PC-9 (cell line): Measurements from ENCODE around the gene ZNF609. TPM values are rescaled to one million over a fixed set of nuclear protein-coding genes. Genes with fewer than 3 reads are reported as not detected.

Source experiments
- BruUV-seq: library from RNA; stranded (reverse); fragments of 400-500 nt; replicated peaks from 2 replicates; lab custom pipeline; 2021; lab: Mats Ljungman, UMichigan
- CTCF ChIA-PET: fragments of 300-600 bp; sonication (Branson Sonifier 250); formaldehyde crosslinking; loops from one replicate; lab custom pipeline; 2022; ENCODE audit warnings: antibody characterized with exemption; lab: Charles Lee
- POLR2A ChIA-PET: fragments of 300-600 bp; sonication (Branson Sonifier 250); formaldehyde crosslinking; loops from one replicate; lab custom pipeline; 2022; ENCODE audit warnings: antibody characterized with exemption; ENCODE audit not compliant: unreplicated experiment; lab: Charles Lee
- DNase-seq, 2 experiments: peaks; one replicate each; pipeline versions ENCODE4 v3.0.0 to v3.0.0-alpha.2; 2015 to 2022; ENCODE audit warnings: mixed read lengths in 1 of 2
- H2AFZ ChIP-seq: fragments of 200-600 bp; sonication (generic); 2 replicates; pipeline ENCODE4 v1.8.1; 2017; ENCODE audit warnings: antibody characterized with exemption
- H3F3A ChIP-seq: fragments of 200-600 bp; sonication (generic); 2 replicates; pipeline ENCODE4 v1.8.1; 2017; ENCODE audit warnings: antibody characterized with exemption, mild to moderate bottlenecking, low read depth; ENCODE audit not compliant: insufficient read depth
- H3K27ac ChIP-seq: fragments of 200-600 bp; sonication (generic); 2 replicates; pipeline ENCODE4 v1.6.1; 2016; ENCODE audit warnings: mixed run types
- H3K27me3 ChIP-seq: fragments of 200-600 bp; sonication (generic); 2 replicates; pipeline ENCODE4 v1.6.1; 2016; ENCODE audit warnings: low read depth, mixed run types; ENCODE audit not compliant: insufficient read depth
- H3K36me3 ChIP-seq: fragments of 200-600 bp; sonication (generic); 2 replicates; pipeline ENCODE4 v1.6.1; 2016; ENCODE audit warnings: low read depth, mixed run types
- H3K4me1 ChIP-seq: fragments of 200-600 bp; sonication (generic); replicated peaks from 2 replicates; pipeline ENCODE4 v1.6.1; 2016; ENCODE audit warnings: mixed run types; ENCODE audit not compliant: insufficient read depth
- H3K4me2 ChIP-seq: fragments of 200-600 bp; sonication (generic); 2 replicates; pipeline ENCODE4 v1.6.1; 2017; ENCODE audit warnings: mixed run types
- H3K4me3 ChIP-seq: fragments of 200-600 bp; sonication (generic); 2 replicates; pipeline ENCODE4 v1.6.1; 2016; ENCODE audit warnings: mixed run types
- H3K79me2 ChIP-seq: fragments of 200-600 bp; sonication (generic); 2 replicates; pipeline ENCODE4 v1.6.1; 2017; ENCODE audit warnings: low read depth, mixed run types
- H3K9me2 ChIP-seq: fragments of 200-600 bp; sonication (generic); 2 replicates; pipeline ENCODE4 v1.8.1; 2017; ENCODE audit warnings: mild to moderate bottlenecking; ENCODE audit not compliant: insufficient read depth
- H3K9me3 ChIP-seq: fragments of 200-600 bp; sonication (generic); 2 replicates; pipeline ENCODE4 v1.8.1; 2016; ENCODE audit warnings: low read depth; ENCODE audit not compliant: insufficient read depth
- H4K20me1 ChIP-seq: fragments of 200-600 bp; sonication (generic); 2 replicates; pipeline ENCODE4 v1.8.1; 2017; ENCODE audit not compliant: insufficient read depth
- EZH2 ChIP-seq: fragments of 200-600 bp; sonication (generic); IDR thresholded peaks from 2 replicates; pipeline ENCODE4 v1.8.0; 2017; ENCODE audit warnings: antibody characterized with exemption, low read depth
- intact Hi-C: fragments of 100-400 bp; cut with micrococcal nuclease; formaldehyde crosslinking; loops from one replicate; pipeline ENCODE4 v1.10.0; 2022; ENCODE audit not compliant: unreplicated experiment
- total RNA-seq: library from RNA; stranded (reverse); gene quantifications from 2 replicates; pipeline ENCODE4 v1.2.3, GENCODE V29; 2021
- TF ChIP-seq, protein P1 (sequence below): fragments of 200-600 bp; sonication (generic); conservative IDR thresholded peaks from 2 replicates; pipeline ENCODE4 v1.6.1; 2017; ENCODE audit warnings: mixed run types, antibody characterized with exemption, mild to moderate bottlenecking, moderate library complexity

The ZNF609 gene
- total RNA-seq, 1 experiment from 2014 or later, result 38.6 TPM

DNA sequence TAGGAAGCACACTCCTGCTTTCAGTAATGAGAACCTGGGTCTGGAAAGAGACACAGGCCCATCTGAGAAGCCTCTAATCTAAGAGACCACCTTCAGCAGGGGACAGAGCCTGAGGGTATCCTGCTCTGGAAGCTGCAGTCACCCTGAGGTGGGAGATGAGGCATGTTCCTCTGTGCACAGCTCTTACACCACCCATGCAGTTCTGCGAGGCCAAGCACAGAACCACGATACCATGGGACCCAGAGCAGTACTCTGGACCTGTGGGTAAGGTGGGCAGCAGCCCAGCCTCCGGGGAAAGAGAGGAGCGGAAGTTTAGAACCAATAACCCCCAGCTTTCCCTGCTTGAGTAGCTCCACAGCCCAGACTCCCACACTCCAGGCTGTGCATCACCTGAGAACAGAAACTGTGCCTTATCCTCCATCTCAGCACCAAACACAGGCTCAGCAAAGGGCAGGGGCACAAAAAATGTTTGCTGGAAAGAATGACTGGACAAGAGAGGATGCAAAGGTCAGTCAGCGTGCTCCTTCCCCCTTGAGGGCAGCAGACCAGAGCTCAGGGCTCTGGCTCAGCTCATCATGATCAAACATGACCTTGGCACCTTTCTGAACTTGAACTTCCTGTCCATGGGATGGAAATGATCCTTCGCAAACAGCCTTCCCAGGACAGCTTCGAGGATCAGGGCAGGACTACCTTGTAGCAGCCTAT is 271.9 kb downstream of the ZNF609 start:
- Histone ChIP-seq H3K36me3 (no peaks in the 10 kb centered on the region), H3K27ac (no peak overlapping the region), H3K4me3 (no peak overlapping the region), H4K20me1 (no peaks in the 10 kb centered on the region), H3K9me2 (no peaks in the 10 kb centered on the region), H2AFZ (no peak overlapping the region), H3K27me3 (no peaks in the 10 kb centered on the region), H3K4me2 (no peak overlapping the region), H3K4me1 (no peaks in the 10 kb centered on the region), H3K79me2 (no peaks in the 10 kb centered on the region), H3F3A (no peaks in the 10 kb centered on the region), H3K9me3 (no peaks in the 10 kb centered on the region)
- intact Hi-C loops, result loop anchor here (5.0 kb wide), 2 partner anchors 370 to 655 kb away; no protein-coding TSS in a partner anchor
- ChIA-PET POLR2A (interaction anchor here (0.6 to 0.7 kb wide), 2 partner anchors 70 to 719 kb away, joined by 3 to 4 read pairs; no protein-coding TSS in a partner anchor), CTCF (interaction anchor here (0.5 to 1.4 kb wide), 3 partner anchors 53 to 569 kb away, joined by 3 to 5 read pairs (median 3); no protein-coding TSS in a partner anchor)
- no peak for TF ChIP-seq EZH2
- TF ChIP-seq, protein P1, sequence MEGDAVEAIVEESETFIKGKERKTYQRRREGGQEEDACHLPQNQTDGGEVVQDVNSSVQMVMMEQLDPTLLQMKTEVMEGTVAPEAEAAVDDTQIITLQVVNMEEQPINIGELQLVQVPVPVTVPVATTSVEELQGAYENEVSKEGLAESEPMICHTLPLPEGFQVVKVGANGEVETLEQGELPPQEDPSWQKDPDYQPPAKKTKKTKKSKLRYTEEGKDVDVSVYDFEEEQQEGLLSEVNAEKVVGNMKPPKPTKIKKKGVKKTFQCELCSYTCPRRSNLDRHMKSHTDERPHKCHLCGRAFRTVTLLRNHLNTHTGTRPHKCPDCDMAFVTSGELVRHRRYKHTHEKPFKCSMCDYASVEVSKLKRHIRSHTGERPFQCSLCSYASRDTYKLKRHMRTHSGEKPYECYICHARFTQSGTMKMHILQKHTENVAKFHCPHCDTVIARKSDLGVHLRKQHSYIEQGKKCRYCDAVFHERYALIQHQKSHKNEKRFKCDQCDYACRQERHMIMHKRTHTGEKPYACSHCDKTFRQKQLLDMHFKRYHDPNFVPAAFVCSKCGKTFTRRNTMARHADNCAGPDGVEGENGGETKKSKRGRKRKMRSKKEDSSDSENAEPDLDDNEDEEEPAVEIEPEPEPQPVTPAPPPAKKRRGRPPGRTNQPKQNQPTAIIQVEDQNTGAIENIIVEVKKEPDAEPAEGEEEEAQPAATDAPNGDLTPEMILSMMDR, result no peak
- no TSS peak for BruUV-seq
- no peak for DNase-seq

Other genes with a start within 250 kb of the ZNF609 start
- 16.4 and 19.6 TPM in 2 replicates for gene CSNK1G1, start 104.4 kb upstream of the ZNF609 start, total RNA-seq
- 59.5 and 70.4 TPM in 2 replicates for gene PCLAF, start 79.1 kb upstream of the ZNF609 start, total RNA-seq
- gene TRIP4, start 72.7 kb upstream of the ZNF609 start, total RNA-seq, result 15.5 and 18.1 TPM in 2 replicates